Fibroblast of lung (primary cell): Measurements from ENCODE around the gene TPO.

Source experiments
- CTCF ChIP-seq, 2 donors: IDR thresholded peaks in 1 of 2; conservative IDR thresholded peaks in 1 of 2; 1 replicate in 1 of 2; 2 replicates in 1 of 2; pipeline ENCODE4 v1.5.1; 2011 to 2012; ENCODE audit warnings: low read length in 2 of 2, control low read depth in 1 of 2, inconsistent platforms in 1 of 2, low read depth in 1 of 2, mild to moderate bottlenecking in 1 of 2
- EZH2 ChIP-seq: IDR thresholded peaks from 2 replicates; pipeline ENCODE4 v1.5.1; 2012; ENCODE audit warnings: low read length, control low read depth, mild to moderate bottlenecking; ENCODE audit errors: missing control alignments

DNA sequence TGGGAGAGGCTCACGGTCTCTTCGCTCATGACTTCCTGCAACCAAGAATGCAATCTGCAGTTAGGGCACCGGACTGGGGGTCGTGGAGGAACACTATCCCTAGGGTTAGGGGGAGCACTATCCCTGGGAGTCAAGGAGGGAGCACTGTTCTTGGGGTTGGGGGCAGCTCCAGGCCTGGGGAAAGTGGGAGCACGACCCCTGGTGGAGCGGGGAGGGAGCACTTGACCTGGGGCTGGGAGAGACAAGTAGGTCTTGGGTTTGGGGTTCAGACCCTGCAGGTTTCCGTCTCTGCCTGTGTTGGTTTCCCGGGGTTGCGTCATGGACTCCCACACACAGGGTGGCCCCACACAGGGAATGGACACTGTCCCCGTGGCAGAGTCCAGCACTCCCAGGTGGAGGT, 133.6 kb downstream of the TPO start:
- peak in 1 of 2 donors; percentile 18 for TF ChIP-seq CTCF (conservative IDR thresholded peaks at IDR 0.05 in 1 of 2, IDR thresholded peaks at IDR 0.05 in 1 of 2; ENCODE audit: low read depth in 1 of 2, low read length in 2 of 2)
- TF ChIP-seq EZH2: no peak
